Measurements from ENCODE around the gene BPIFB1. TPM values are rescaled to one million over a fixed set of nuclear protein-coding genes. Genes with fewer than 3 reads are reported as not detected.
A peak's percentile ranks its signal among the peaks of the same experiment; 100 is the strongest.

Gene BPIFB1
- total RNA-seq, 1 experiment from 2014 or later: 0.10 TPM

GRCh38 chr20:33275871-33276270 is 7.1 kb upstream of the BPIFB1 start:
- TF ChIP-seq TCF7L2 (IDR thresholded peaks at IDR 0.05; ENCODE audit: low read depth, low read length) (no peak), REST (IDR thresholded peaks at IDR 0.05; ENCODE audit: insufficient read depth in 1 of 2, low read depth in 2 of 2, low read length in 1 of 2) (no peak), POLR2AphosphoS5 (IDR thresholded peaks at IDR 0.05; ENCODE audit: low read depth, low read length) (no peak), SIN3A (IDR thresholded peaks at IDR 0.05; ENCODE audit: borderline replicate concordance, insufficient read depth, low read depth, low read length) (no peak)
- TF ChIP-seq, protein P1, sequence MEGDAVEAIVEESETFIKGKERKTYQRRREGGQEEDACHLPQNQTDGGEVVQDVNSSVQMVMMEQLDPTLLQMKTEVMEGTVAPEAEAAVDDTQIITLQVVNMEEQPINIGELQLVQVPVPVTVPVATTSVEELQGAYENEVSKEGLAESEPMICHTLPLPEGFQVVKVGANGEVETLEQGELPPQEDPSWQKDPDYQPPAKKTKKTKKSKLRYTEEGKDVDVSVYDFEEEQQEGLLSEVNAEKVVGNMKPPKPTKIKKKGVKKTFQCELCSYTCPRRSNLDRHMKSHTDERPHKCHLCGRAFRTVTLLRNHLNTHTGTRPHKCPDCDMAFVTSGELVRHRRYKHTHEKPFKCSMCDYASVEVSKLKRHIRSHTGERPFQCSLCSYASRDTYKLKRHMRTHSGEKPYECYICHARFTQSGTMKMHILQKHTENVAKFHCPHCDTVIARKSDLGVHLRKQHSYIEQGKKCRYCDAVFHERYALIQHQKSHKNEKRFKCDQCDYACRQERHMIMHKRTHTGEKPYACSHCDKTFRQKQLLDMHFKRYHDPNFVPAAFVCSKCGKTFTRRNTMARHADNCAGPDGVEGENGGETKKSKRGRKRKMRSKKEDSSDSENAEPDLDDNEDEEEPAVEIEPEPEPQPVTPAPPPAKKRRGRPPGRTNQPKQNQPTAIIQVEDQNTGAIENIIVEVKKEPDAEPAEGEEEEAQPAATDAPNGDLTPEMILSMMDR (IDR thresholded peaks at IDR 0.05): no peak
- H3K9me3 ChIP-seq (ENCODE audit: control insufficient read depth, insufficient read depth, low read depth, low read length): no peaks in the 10 kb centered on the region
- H3K4me1 ChIP-seq (ENCODE audit: control insufficient read depth, insufficient read depth, low read length): no peaks in the 10 kb centered on the region
- no peak for ATAC-seq
- no peak overlapping the region for H3K4me3 ChIP-seq (ENCODE audit: low read depth in 2 of 2, low read length in 2 of 2)
- BruUV-seq (replicated peaks): no TSS peak
- no peak overlapping the region for H3K27ac ChIP-seq (ENCODE audit: low read length)
- no peaks in the 10 kb centered on the region for H3K36me3 ChIP-seq (ENCODE audit: control insufficient read depth, insufficient read depth, low read length)
- intact Hi-C loops (cut with micrococcal nuclease; ENCODE audit: unreplicated experiment) (no loop called here), in situ Hi-C loops (cut with HindIII; ENCODE audit: low pct_unique_long_range_greater_than_20kb, low sequenced_read_pairs) (no loop called here)
- no peak for DNase-seq (ENCODE audit: low read depth, low spot score)
- ChIA-PET POLR2A (no interaction called here), CTCF (no interaction called here)
- H3K27me3 ChIP-seq (ENCODE audit: control insufficient read depth, insufficient read depth, low read length): no peaks in the 10 kb centered on the region; the same call in 1 of the 2 replicates

- CTCF ChIA-PET: interaction anchor here (0.6 kb wide), 1 partner anchor 126 kb away, joined by 8 read pairs; no protein-coding TSS in a partner anchor
- H3K27ac ChIP-seq (ENCODE audit: low read length): no peak overlapping the region
- no peaks in the 10 kb centered on the region; the same call in 1 of the 2 replicates for H3K27me3 ChIP-seq (ENCODE audit: control insufficient read depth, insufficient read depth, low read length)
- DNase-seq (ENCODE audit: low read depth, low spot score) (no peak), ATAC-seq (peak; percentile 69; the same call in 1 of the 2 replicates)
- POLR2A ChIA-PET: no interaction called here
- no TSS peak for BruUV-seq (replicated peaks)
- H3K36me3 ChIP-seq (ENCODE audit: control insufficient read depth, insufficient read depth, low read length): no peaks in the 10 kb centered on the region
- no peak overlapping the region for H3K4me3 ChIP-seq (ENCODE audit: low read depth in 2 of 2, low read length in 2 of 2)
- in situ Hi-C loops (cut with HindIII; ENCODE audit: low pct_unique_long_range_greater_than_20kb, low sequenced_read_pairs): no loop called here
- TF ChIP-seq SIN3A (IDR thresholded peaks at IDR 0.05; ENCODE audit: borderline replicate concordance, insufficient read depth, low read depth, low read length): no peak
- no peak for TF ChIP-seq TCF7L2 (IDR thresholded peaks at IDR 0.05; ENCODE audit: low read depth, low read length)
- no peak for TF ChIP-seq REST (IDR thresholded peaks at IDR 0.05; ENCODE audit: insufficient read depth in 1 of 2, low read depth in 2 of 2, low read length in 1 of 2)
- no peak for TF ChIP-seq POLR2AphosphoS5 (IDR thresholded peaks at IDR 0.05; ENCODE audit: low read depth, low read length)
- TF ChIP-seq, protein P1 (IDR thresholded peaks at IDR 0.05): no peak
- H3K9me3 ChIP-seq (ENCODE audit: control insufficient read depth, insufficient read depth, low read depth, low read length): no peaks in the 10 kb centered on the region
- H3K4me1 ChIP-seq (ENCODE audit: control insufficient read depth, insufficient read depth, low read length): no peaks in the 10 kb centered on the region
- intact Hi-C loops (cut with micrococcal nuclease; ENCODE audit: unreplicated experiment): no loop called here
These were observed 6.5 kb upstream of the BPIFB1 start for GRCh38 chr20:33276303-33277113.
